K562 (cell line): ENCODE data around the gene ZNF385D. TPM values are rescaled to one million over a fixed set of nuclear protein-coding genes. Genes with fewer than 3 reads are reported as not detected.

Experiments used
- ATAC-seq: fragments of 200-7000 bp; cut with Tn5 transposase; 3 replicates; pipeline ENCODE4 v1.9.1; 2020; ENCODE audit warnings: moderate library complexity
- BruUV-seq: library from RNA; stranded (reverse); fragments of 400-500 nt; replicated peaks from 2 replicates; lab custom pipeline; 2021; lab: Mats Ljungman, UMichigan
- CTCF ChIA-PET: fragments of 300-600 bp; formaldehyde crosslinking; extraction: SDS; loops from one replicate; lab custom pipeline; 2021; ENCODE audit warnings: low intra/inter-chr PET ratio; lab: Yijun Ruan, JAX
- POLR2A ChIA-PET: fragments of 300-600, 350-650 bp; sonication (Branson Sonifier 250); formaldehyde crosslinking; extraction: SDS; loops from one replicate; lab custom pipeline; 2021; ENCODE audit warnings: antibody characterized with exemption, inconsistent platforms; lab: Yijun Ruan, JAX
- DNase-seq, 4 experiments: peaks; one replicate each; pipeline versions ENCODE4 v3.0.0 to v3.0.0-alpha.2; 2011 to 2018; ENCODE audit warnings: low spot score in 3 of 4, mixed read lengths in 3 of 4; ENCODE audit errors: extremely low read depth in 1 of 4
- FAIRE-seq: peaks from 2 replicates; lab custom pipeline; 2011; peaks lifted over from hg19 to GRCh38; lab: Jason Lieb, UNC
- H2AFZ ChIP-seq: 2 replicates; pipeline ENCODE4 v1.6.0; 2011; ENCODE audit warnings: low read depth, low read length, control low read depth, inconsistent platforms
- H3K27ac ChIP-seq: fragments of 200-600 bp; 3 replicates; pipeline ENCODE4 v1.8.0; 2011; ENCODE audit warnings: low read depth, mild to moderate bottlenecking, control low read depth, inconsistent platforms, low read length, moderate library complexity, mixed read lengths; ENCODE audit errors: extremely low read depth
- H3K27me3 ChIP-seq, 2 experiments: fragments of 300-600 bp in 1 of 2; 2 replicates in 1 of 2; 3 replicates in 1 of 2; pipeline versions ENCODE4 v1.6.0 to v1.8.0; 2011; ENCODE audit warnings: inconsistent platforms in 2 of 2, low read length in 2 of 2, mild to moderate bottlenecking in 1 of 2, mixed read lengths in 1 of 2, moderate library complexity in 1 of 2; ENCODE audit not compliant: control insufficient read depth in 2 of 2, insufficient read depth in 2 of 2
- H3K36me3 ChIP-seq: fragments of 300-600 bp; 3 replicates; pipeline ENCODE4 v1.8.0; 2011; ENCODE audit warnings: mild to moderate bottlenecking, low read length, inconsistent platforms; ENCODE audit not compliant: control insufficient read depth, insufficient read depth
- H3K4me1 ChIP-seq, 2 experiments: fragments of 200-600 bp in 1 of 2; replicated peaks in 1 of 2; 2 replicates in 1 of 2; 3 replicates in 1 of 2; pipeline versions ENCODE4 v1.5.1 to v1.8.0; 2011; ENCODE audit warnings: inconsistent platforms in 2 of 2, low read length in 2 of 2, mild to moderate bottlenecking in 1 of 2, mixed read lengths in 1 of 2, moderate library complexity in 1 of 2; ENCODE audit not compliant: control insufficient read depth in 2 of 2, insufficient read depth in 2 of 2
- H3K4me2 ChIP-seq: 2 replicates; pipeline ENCODE4 v1.6.1; 2011; ENCODE audit warnings: low read length, control low read depth, inconsistent platforms, mixed read lengths; ENCODE audit not compliant: insufficient read depth
- H3K4me3 ChIP-seq: fragments of 200-600 bp; sonication (generic), shearing (Covaris generic); 2 replicates; pipeline ENCODE4 v1.5.1; 2016; ENCODE audit warnings: control low read depth, inconsistent platforms
- H3K79me2 ChIP-seq: fragments of 200-600 bp; 3 replicates; pipeline ENCODE4 v1.8.0; 2011; ENCODE audit warnings: low read length, inconsistent platforms; ENCODE audit not compliant: control insufficient read depth, insufficient read depth
- H3K9ac ChIP-seq, 2 experiments: 2 replicates each; pipeline versions ENCODE4 v1.6.0 to v1.6.1; 2011; ENCODE audit warnings: low read depth in 2 of 2, low read length in 2 of 2, control low read depth in 1 of 2, inconsistent platforms in 1 of 2, mild to moderate bottlenecking in 1 of 2, mixed read lengths in 1 of 2; ENCODE audit not compliant: insufficient read depth in 1 of 2
- H3K9me1 ChIP-seq: one replicate; pipeline ENCODE4 v1.6.0; 2011; ENCODE audit warnings: inconsistent platforms, mild to moderate bottlenecking, low read length, moderate library complexity; ENCODE audit not compliant: control insufficient read depth, insufficient read depth
- H3K9me3 ChIP-seq: replicated peaks from 2 replicates; pipeline ENCODE4 v1.5.1; 2011; ENCODE audit warnings: low read depth, low read length, inconsistent platforms; ENCODE audit not compliant: control insufficient read depth, insufficient read depth
- H4K20me1 ChIP-seq: replicated peaks from 2 replicates; pipeline ENCODE4 v1.6.1; 2011; ENCODE audit warnings: low read length, inconsistent platforms, mixed read lengths; ENCODE audit not compliant: control insufficient read depth, insufficient read depth
- KAT8 ChIP-seq: fragments of 450-650 bp; IDR thresholded peaks from 2 replicates; pipeline ENCODE4 v1.6.1; 2016; ENCODE audit warnings: low read depth, mild to moderate bottlenecking
- NKRF ChIP-seq: fragments of 450-650 bp; IDR thresholded peaks from 2 replicates; pipeline ENCODE4 v1.6.1; 2016; ENCODE audit warnings: borderline replicate concordance
- WHSC1 ChIP-seq: IDR thresholded peaks from one replicate; pipeline ENCODE4 v1.6.1; 2012; ENCODE audit warnings: low read length, control low read depth, inconsistent platforms
- ZNF75A ChIP-seq: fragments of 450-650 bp; formaldehyde crosslinking; IDR thresholded peaks from 2 replicates; pipeline ENCODE4 v1.4.0; 2020; ENCODE audit warnings: mild to moderate bottlenecking
- WGBS: fragments of 100-300 bp; shearing (Covaris generic); methylation state at CpG from one replicate; pipeline ENCODE4 v1.1.6; 2016; ENCODE audit warnings: low coverage, mixed read lengths; ENCODE audit not compliant: insufficient coverage; ENCODE audit errors: missing lambda C conversion rate; 5-methylcytosine and 5-hydroxymethylcytosine counted together
- in situ Hi-C: fragments of 300-500 bp; cut with MboI; formaldehyde crosslinking; loops from 4 replicates; pipeline ENCODE4 v1.15.0; 2018; ENCODE audit warnings: inconsistent platforms, mixed read lengths
- intact Hi-C: fragments of 100-400 bp; cut with micrococcal nuclease; formaldehyde crosslinking; loops from 2 replicates; pipeline ENCODE4 v1.14.2; 2022
- polyA plus RNA-seq, 8 experiments: library from polyadenylated mRNA; depleted of rRNA in 4 of 8; stranded (reverse) in 5 of 8; unstranded in 3 of 8; fragments of >200 nt; fragmentation: Nextera tagmentation in 2 of 8; fragmentation: Illumina TruSeq in 1 of 8; extraction: Ambion mirVana in 2 of 8; extraction: Trizol in 1 of 8; gene quantifications; 2 replicates each; pipeline versions ENCODE4 v1.2.1 to v1.2.3, GENCODE V29; 2011 to 2014; ENCODE audit warnings: inconsistent platforms in 1 of 8, missing spikeins in 1 of 8
- total RNA-seq, 7 experiments: library from RNA; depleted of rRNA in 6 of 7; stranded (reverse); fragments of >200 nt in 6 of 7; fragmentation: Illumina TruSeq in 2 of 7; extraction: Trizol in 2 of 7; gene quantifications; 2 replicates each; pipeline versions ENCODE4 v1.2.1 to v1.2.3, GENCODE V29; 2011 to 2021; ENCODE audit warnings: low replicate concordance in 1 of 7
- TF ChIP-seq, protein P1 (sequence below): fragments of 250-450 bp; sonication (Bioruptor Pico); IDR thresholded peaks from 2 replicates; pipeline ENCODE4 v1.5.1; 2021; ENCODE audit warnings: mild to moderate bottlenecking

The ZNF385D gene
- total and polyA plus RNA-seq, 9 of the 15 experiments (the other 6 are each of a cell fraction or from before 2014, with no cell fraction given), result 0.14 to 1.7 (median 0.51) TPM

- Histone ChIP-seq H3K36me3 (no peaks in the 10 kb centered on the region), H3K9me3 (no peaks in the 10 kb centered on the region), H3K9ac (no peak overlapping the region), H3K27ac (no peak overlapping the region), H3K79me2 (no peaks in the 10 kb centered on the region), H3K27me3 (no peaks in the 10 kb centered on the region), H3K4me3 (no peak overlapping the region), H3K4me2 (no peak overlapping the region), H3K4me1 (no peaks in the 10 kb centered on the region), H3K9me1 (no peaks in the 10 kb centered on the region), H2AFZ (no peak overlapping the region), H4K20me1 (no peaks in the 10 kb centered on the region)
- 0% methylated on average over 1 of the region's 1 CpG for WGBS
- FAIRE-seq (no peak), DNase-seq (no peak), ATAC-seq (no peak)
- in situ Hi-C loops (no loop called here), intact Hi-C loops (no loop called here)
- BruUV-seq, result no TSS peak
- ChIA-PET POLR2A (no interaction called here), CTCF (no interaction called here)
- no peak for TF ChIP-seq WHSC1
- TF ChIP-seq, protein P1, sequence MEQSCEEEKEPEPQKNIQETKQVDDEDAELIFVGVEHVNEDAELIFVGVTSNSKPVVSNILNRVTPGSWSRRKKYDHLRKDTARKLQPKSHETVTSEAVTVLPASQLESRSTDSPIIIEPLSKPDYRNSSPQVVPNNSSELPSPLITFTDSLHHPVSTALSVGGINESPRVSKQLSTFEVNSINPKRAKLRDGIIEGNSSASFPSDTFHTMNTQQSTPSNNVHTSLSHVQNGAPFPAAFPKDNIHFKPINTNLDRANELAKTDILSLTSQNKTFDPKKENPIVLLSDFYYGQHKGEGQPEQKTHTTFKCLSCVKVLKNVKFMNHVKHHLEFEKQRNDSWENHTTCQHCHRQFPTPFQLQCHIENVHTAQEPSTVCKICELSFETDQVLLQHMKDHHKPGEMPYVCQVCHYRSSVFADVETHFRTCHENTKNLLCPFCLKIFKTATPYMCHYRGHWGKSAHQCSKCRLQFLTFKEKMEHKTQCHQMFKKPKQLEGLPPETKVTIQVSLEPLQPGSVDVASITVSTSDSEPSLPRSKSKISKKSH (CRISPR knock-in tag), result no peak
- TF ChIP-seq KAT8, result no peak
- no peak for TF ChIP-seq NKRF
- no peak for TF ChIP-seq ZNF75A
Measured at GRCh38 chr3:21417991-21418390, 333.0 kb downstream of the ZNF385D start.
